Mesendoderm (in vitro differentiated cells): ENCODE measurements around the gene NIBAN1.
"Not testable (repeated sequence)": the region's sequence is repeated elsewhere in the genome, so short reads cannot be mapped to it uniquely, and the experiment has no call there.

ENCODE experiments used
- DNase-seq: peaks from one replicate; pipeline ENCODE4 v3.0.0; 2013
- H2AK5ac ChIP-seq: 2 replicates; pipeline ENCODE4 v1.6.1; 2013; ENCODE audit warnings: low read length, inconsistent platforms
- H2BK120ac ChIP-seq: 2 replicates; pipeline ENCODE4 v1.6.1; 2013; ENCODE audit warnings: low read depth, mild to moderate bottlenecking, low read length, moderate library complexity, mixed read lengths
- H2BK15ac ChIP-seq: replicated peaks from 2 replicates; pipeline ENCODE4 v1.6.1; 2013; ENCODE audit warnings: low read depth, mild to moderate bottlenecking, moderate library complexity
- H2BK5ac ChIP-seq: 2 replicates; pipeline ENCODE4 v1.6.1; 2013; ENCODE audit warnings: low read length, inconsistent platforms
- H3K18ac ChIP-seq: 2 replicates; pipeline ENCODE4 v1.6.1; 2013; ENCODE audit warnings: mild to moderate bottlenecking, low read length, mixed read lengths
- H3K23ac ChIP-seq: one replicate; pipeline ENCODE4 v1.6.1; 2013; ENCODE audit warnings: low read length
- H3K27ac ChIP-seq: 2 replicates; pipeline ENCODE4 v1.5.1; 2013; ENCODE audit warnings: low read depth, mild to moderate bottlenecking, inconsistent platforms, low read length, moderate library complexity
- H3K27me3 ChIP-seq: 2 replicates; pipeline ENCODE4 v1.6.1; 2013; ENCODE audit warnings: low read length, control low read depth, mild to moderate bottlenecking, inconsistent platforms; ENCODE audit not compliant: insufficient read depth, poor library complexity
- H3K36me3 ChIP-seq: 2 replicates; pipeline ENCODE4 v1.6.1; 2013; ENCODE audit warnings: low read length, inconsistent platforms; ENCODE audit not compliant: control insufficient read depth, insufficient read depth
- H3K4ac ChIP-seq: one replicate; pipeline ENCODE4 v1.6.1; 2013; ENCODE audit warnings: low read depth, mild to moderate bottlenecking, low read length, moderate library complexity
- H3K4me1 ChIP-seq: 2 replicates; pipeline ENCODE4 v1.6.1; 2013; ENCODE audit warnings: low read depth, low read length, inconsistent platforms; ENCODE audit not compliant: control insufficient read depth
- H3K4me2 ChIP-seq: 2 replicates; pipeline ENCODE4 v1.6.1; 2013; ENCODE audit warnings: low read length
- H3K4me3 ChIP-seq: 2 replicates; pipeline ENCODE4 v1.5.1; 2013; ENCODE audit warnings: mild to moderate bottlenecking, low read length
- H3K56ac ChIP-seq: one replicate; pipeline ENCODE4 v1.6.1; 2013; ENCODE audit warnings: low read length
- H3K79me1 ChIP-seq: 2 replicates; pipeline ENCODE4 v1.6.1; 2013; ENCODE audit warnings: low read length, inconsistent platforms
- H3K79me2 ChIP-seq: 2 replicates; pipeline ENCODE4 v1.6.1; 2013; ENCODE audit warnings: mild to moderate bottlenecking, low read length; ENCODE audit not compliant: control insufficient read depth, insufficient read depth
- H3K9ac ChIP-seq: 2 replicates; pipeline ENCODE4 v1.6.1; 2013; ENCODE audit warnings: low read length, inconsistent platforms
- H4K5ac ChIP-seq: one replicate; pipeline ENCODE4 v1.6.1; 2013; ENCODE audit warnings: low read length
- H4K8ac ChIP-seq: one replicate; pipeline ENCODE4 v1.6.1; 2013; ENCODE audit warnings: low read depth, mild to moderate bottlenecking, control low read depth, low read length, moderate library complexity
- WGBS: extraction: QIAGEN DNeasy Blood & Tissue Kit; methylation state at CpG from one replicate; pipeline ENCODE4 v1.1.7; 2013; ENCODE audit warnings: low lambda C conversion rate, missing lambda C conversion rate; ENCODE audit not compliant: insufficient coverage; ENCODE audit errors: extremely low coverage; 5-methylcytosine and 5-hydroxymethylcytosine counted together

Gene NIBAN1

GRCh38 chr1:184958554-184959353, 15.6 kb downstream of the NIBAN1 start:
- Histone ChIP-seq H3K79me2 (no peaks in the 10 kb centered on the region), H3K79me1 (no peaks in the 10 kb centered on the region), H3K4ac (no peak overlapping the region), H2AK5ac (no peak overlapping the region), H3K4me2 (no peak overlapping the region), H2BK120ac (no peak overlapping the region), H3K36me3 (no peaks in the 10 kb centered on the region), H3K23ac (no peak overlapping the region), H3K9ac (no peak overlapping the region), H2BK5ac (no peak overlapping the region), H3K56ac (no peak overlapping the region), H3K18ac (no peak overlapping the region), H2BK15ac (no peak overlapping the region), H4K8ac (no peak overlapping the region), H3K4me1 (peaks cover 2% of the 10 kb centered on the region), H3K27me3 (no peaks in the 10 kb centered on the region), H3K27ac (no peak overlapping the region), H4K5ac (no peak overlapping the region), H3K4me3 (no peak overlapping the region)
- DNase-seq: no peak
- WGBS: no CpG with 5 or more reads among the region's 4 CpGs

- H3K23ac ChIP-seq, H3K27me3 ChIP-seq, H3K27ac ChIP-seq, H3K4me3 ChIP-seq, H2BK120ac ChIP-seq, H3K18ac ChIP-seq, DNase-seq, H3K9ac ChIP-seq, H3K4me2 ChIP-seq, H2BK5ac ChIP-seq, H2BK15ac ChIP-seq, H2AK5ac ChIP-seq, H3K36me3 ChIP-seq, H3K4ac ChIP-seq, H3K79me2 ChIP-seq, H3K4me1 ChIP-seq, H4K8ac ChIP-seq, H3K56ac ChIP-seq, H3K79me1 ChIP-seq, H4K5ac ChIP-seq: not testable (repeated sequence)
- WGBS: no CpG with 5 or more reads among the region's 2 CpGs
Observed at GRCh38 chr1:184957901-184958300, 16.4 kb downstream of the NIBAN1 start.

DNA sequence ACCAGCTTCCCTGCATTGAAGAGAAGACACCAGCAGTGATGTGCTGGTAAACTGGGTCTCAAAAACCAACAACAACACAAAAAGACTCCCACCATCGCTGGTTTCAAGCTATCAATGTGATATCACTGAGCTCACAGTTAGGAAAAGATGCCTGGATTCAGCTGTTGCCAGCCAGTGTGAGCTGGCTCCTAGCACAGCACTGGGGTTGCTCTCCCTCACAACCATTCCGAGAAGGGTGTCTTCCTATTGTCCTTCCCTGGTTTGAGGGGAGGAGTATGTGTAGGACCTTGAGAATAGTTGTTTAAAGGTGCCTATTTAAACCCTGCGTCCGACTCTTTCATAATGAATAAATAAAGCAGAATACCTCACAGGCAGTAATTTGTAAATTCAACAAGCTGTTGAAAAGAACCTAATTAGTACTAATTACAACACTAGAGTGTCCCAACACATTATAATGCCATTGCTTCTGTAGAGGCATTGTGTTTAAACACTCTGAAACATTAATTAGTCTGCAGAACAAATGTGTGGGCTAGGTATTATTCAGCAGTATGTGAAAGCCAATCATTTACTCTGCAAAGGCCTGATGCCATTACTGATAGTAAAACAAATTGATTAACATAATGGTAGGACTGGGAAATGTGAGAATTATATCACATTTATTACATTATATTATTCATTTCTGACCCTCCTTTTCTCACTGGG, 17.2 kb downstream of the NIBAN1 start:
- H3K9ac ChIP-seq: no peak overlapping the region
- no peaks in the 10 kb centered on the region for H3K79me2 ChIP-seq

DNA sequence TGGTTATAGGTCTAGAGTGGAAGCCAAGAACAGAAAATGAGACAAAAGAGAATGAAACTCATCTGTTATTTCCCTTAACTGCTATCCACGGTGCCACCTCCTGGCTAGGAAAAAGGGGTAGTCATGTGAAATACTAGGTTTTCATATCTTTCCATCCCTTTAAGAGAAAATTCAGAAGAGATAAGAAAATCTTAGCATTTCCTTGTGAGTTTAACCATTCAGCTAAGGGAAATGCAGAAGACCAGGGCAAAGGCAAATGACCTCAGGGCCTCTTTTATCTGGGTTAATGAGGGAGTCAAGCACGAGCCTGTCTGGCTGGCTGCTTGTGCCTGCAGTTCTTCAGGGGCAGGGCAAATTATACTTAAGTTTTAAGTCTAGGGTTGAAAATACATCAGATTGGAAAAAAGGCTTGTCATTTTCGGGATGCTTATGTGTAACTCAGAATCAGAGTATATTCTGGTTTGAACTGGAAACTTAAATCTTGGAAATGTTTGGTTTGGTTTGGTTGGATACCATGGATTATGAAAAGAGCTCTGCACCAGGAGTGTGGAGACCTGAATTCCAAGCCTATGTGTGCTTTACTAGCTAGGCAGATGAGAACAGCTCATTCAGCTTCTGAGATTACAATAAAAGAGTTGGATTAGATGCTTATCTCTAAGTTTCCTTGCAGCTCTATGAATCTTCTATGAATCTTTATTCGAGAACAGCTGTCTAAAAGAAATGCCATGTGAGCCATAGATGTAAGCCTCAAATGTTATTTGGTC, 19.9 kb downstream of the NIBAN1 start:
- Histone ChIP-seq H3K4ac (no peak overlapping the region), H3K4me2 (no peak overlapping the region), H3K27ac (no peak overlapping the region), H3K9ac (no peak overlapping the region), H2BK120ac (no peak overlapping the region), H3K27me3 (no peaks in the 10 kb centered on the region), H3K36me3 (no peaks in the 10 kb centered on the region), H4K5ac (no peak overlapping the region), H3K4me1 (peaks cover 3% of the 10 kb centered on the region), H2BK5ac (no peak overlapping the region), H4K8ac (no peak overlapping the region), H3K18ac (no peak overlapping the region), H3K79me1 (no peaks in the 10 kb centered on the region), H2BK15ac (no peak overlapping the region), H3K4me3 (no peak overlapping the region), H3K79me2 (no peaks in the 10 kb centered on the region), H3K56ac (no peak overlapping the region), H3K23ac (no peak overlapping the region), H2AK5ac (no peak overlapping the region)
- WGBS: no CpG with 5 or more reads among the region's 4 CpGs
- DNase-seq: peak; percentile 71

More for the DNA sequence above, 17.2 kb downstream of the NIBAN1 start:
- DNase-seq: no peak
- H2BK120ac ChIP-seq: no peak overlapping the region
- peaks cover 3% of the 10 kb centered on the region for H3K4me1 ChIP-seq
- no peak overlapping the region for H3K4me2 ChIP-seq
- H3K4me3 ChIP-seq: no peak overlapping the region
- no peak overlapping the region for H2AK5ac ChIP-seq
- WGBS: no CpG with 5 or more reads among the region's 4 CpGs
- H3K18ac ChIP-seq: no peak overlapping the region
- no peak overlapping the region for H3K56ac ChIP-seq
- H3K79me1 ChIP-seq: no peaks in the 10 kb centered on the region
- no peak overlapping the region for H3K4ac ChIP-seq
- no peak overlapping the region for H4K8ac ChIP-seq
- H3K23ac ChIP-seq: no peak overlapping the region
- no peak overlapping the region for H4K5ac ChIP-seq
- no peaks in the 10 kb centered on the region for H3K36me3 ChIP-seq
- H3K27me3 ChIP-seq: no peaks in the 10 kb centered on the region
- H3K27ac ChIP-seq: no peak overlapping the region
- no peak overlapping the region for H2BK5ac ChIP-seq
- H2BK15ac ChIP-seq: no peak overlapping the region

GRCh38 chr1:184953600-184954219, 20.6 kb downstream of the NIBAN1 start:
- H3K27ac ChIP-seq: no peak overlapping the region
- no peak overlapping the region for H4K5ac ChIP-seq
- H2BK5ac ChIP-seq: no peak overlapping the region
- H2BK120ac ChIP-seq: no peak overlapping the region
- no peaks in the 10 kb centered on the region for H3K36me3 ChIP-seq
- H2AK5ac ChIP-seq: no peak overlapping the region
- no peak overlapping the region for H3K23ac ChIP-seq
- no peaks in the 10 kb centered on the region for H3K79me1 ChIP-seq
- no peak overlapping the region for H3K56ac ChIP-seq
- no CpG with 5 or more reads among the region's 6 CpGs for WGBS
- H3K4me2 ChIP-seq: no peak overlapping the region
- H2BK15ac ChIP-seq: no peak overlapping the region
- no peak overlapping the region for H3K4ac ChIP-seq
- H4K8ac ChIP-seq: no peak overlapping the region
- H3K27me3 ChIP-seq: no peaks in the 10 kb centered on the region
- H3K18ac ChIP-seq: no peak overlapping the region
- peak; percentile 29 for DNase-seq
- H3K79me2 ChIP-seq: no peaks in the 10 kb centered on the region
- H3K9ac ChIP-seq: no peak overlapping the region
- no peak overlapping the region for H3K4me3 ChIP-seq
- peaks cover 3% of the 10 kb centered on the region for H3K4me1 ChIP-seq
